ENCODE results near the gene ABTB2.

ABTB2 gene

DNA sequence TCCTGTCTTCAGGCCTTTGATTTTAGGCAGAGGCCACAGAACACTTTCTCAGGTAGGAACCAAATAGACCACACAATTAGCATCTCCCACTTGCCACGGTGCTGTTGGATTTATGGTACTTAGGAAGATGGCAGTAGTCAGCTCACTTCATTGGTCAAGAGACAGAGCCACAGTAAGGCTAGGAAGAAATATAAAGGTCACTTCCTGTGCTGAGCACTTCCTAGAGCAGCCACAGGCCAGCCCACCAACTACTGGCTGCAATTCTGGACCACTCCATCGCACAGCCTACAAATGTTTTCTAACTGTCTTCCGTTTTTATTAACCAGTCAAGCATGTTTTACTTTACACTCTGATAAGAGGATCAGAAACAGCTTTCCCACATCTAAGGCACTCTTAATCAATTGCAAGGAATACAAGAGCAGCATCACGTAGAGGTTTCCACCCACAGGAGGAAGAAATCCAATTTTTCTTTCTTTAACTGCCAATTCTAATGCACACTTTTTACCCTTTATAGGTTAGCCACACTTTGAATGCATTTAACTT lies 54.7 kb downstream of the ABTB2 start:
- no peak overlapping the region for H3K4me3 Mint-ChIP-seq
- H3K4me1 Mint-ChIP-seq: peaks cover 20% of the 10 kb centered on the region
- H3K36me3 Mint-ChIP-seq: no peaks in the 10 kb centered on the region
- H3K9me3 Mint-ChIP-seq: no peaks in the 10 kb centered on the region
- no peaks in the 10 kb centered on the region for H3K27me3 Mint-ChIP-seq
- no peak for ATAC-seq
- no peak overlapping the region for H3K27ac Mint-ChIP-seq

DNA sequence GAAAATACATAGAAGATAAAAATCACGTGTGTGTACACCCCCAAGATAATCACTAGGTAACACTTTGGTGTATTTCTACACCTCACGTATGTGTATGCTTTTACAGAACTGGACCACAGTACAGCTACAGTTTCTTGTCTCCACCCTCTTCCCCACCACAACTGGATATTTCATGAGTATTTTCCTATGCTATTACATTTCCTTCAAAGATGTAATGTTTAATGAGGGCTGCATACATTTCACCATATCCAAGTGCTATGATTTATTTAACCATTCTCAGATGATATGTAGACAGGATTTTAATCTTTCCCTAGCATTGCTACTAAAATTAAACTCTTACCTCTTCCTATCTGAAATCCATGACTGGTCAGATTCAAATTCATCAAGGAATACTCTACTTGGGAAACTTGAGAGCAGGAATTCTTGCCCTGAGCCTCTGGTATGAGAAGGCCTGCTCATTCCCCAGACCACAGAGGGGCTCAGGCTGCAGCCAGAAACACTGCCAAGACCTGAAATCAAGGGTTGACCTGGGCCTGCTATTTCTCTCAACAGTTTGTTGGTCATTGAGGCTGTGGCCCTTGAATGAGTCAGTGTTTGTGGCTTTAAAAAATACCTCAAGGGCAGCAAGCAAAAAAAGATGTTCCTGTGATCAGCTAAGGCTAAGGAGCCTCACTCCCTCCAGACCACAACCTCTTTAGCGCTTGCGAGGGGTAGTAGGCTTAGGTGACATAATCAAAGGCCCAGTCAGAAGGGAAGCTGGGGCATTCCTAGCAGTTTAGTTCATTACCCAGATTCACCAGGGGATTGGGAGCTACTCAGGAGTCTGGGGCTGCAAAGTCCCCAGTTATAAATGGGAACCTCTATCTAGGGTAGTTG lies 55.5 kb downstream of the ABTB2 start:
- H3K27me3 Mint-ChIP-seq: no peaks in the 10 kb centered on the region
- H3K27ac Mint-ChIP-seq: no peak overlapping the region
- peaks cover 20% of the 10 kb centered on the region for H3K4me1 Mint-ChIP-seq
- H3K36me3 Mint-ChIP-seq: no peaks in the 10 kb centered on the region
- H3K4me3 Mint-ChIP-seq: no peak overlapping the region
- peak; percentile 67 for ATAC-seq
- H3K9me3 Mint-ChIP-seq: no peaks in the 10 kb centered on the region

DNA sequence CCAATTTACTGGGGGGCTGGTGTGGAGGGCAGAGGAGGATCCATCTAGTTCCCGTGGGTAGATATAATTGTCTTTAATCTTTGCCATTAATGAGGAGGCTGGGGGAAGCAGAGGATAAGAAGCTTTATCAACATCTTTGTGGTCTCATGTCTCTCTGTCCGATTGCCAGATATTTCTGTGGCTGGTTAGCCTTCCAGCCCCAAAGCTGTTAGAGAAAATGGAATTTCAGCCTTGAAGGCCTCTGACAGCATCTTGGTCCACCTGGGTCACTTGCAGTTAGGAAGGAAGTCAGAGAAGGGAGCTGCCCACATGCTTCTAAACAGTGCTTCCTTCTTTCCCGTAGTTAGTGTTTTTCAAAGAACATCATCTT lies 56.9 kb downstream of the ABTB2 start:
- ATAC-seq: no peak
- Mint-ChIP-seq H3K36me3 (no peaks in the 10 kb centered on the region), H3K4me3 (peak overlapping the region; percentile 18), H3K4me1 (peaks cover 20% of the 10 kb centered on the region), H3K27ac (no peak overlapping the region), H3K27me3 (no peaks in the 10 kb centered on the region), H3K9me3 (no peaks in the 10 kb centered on the region)

DNA sequence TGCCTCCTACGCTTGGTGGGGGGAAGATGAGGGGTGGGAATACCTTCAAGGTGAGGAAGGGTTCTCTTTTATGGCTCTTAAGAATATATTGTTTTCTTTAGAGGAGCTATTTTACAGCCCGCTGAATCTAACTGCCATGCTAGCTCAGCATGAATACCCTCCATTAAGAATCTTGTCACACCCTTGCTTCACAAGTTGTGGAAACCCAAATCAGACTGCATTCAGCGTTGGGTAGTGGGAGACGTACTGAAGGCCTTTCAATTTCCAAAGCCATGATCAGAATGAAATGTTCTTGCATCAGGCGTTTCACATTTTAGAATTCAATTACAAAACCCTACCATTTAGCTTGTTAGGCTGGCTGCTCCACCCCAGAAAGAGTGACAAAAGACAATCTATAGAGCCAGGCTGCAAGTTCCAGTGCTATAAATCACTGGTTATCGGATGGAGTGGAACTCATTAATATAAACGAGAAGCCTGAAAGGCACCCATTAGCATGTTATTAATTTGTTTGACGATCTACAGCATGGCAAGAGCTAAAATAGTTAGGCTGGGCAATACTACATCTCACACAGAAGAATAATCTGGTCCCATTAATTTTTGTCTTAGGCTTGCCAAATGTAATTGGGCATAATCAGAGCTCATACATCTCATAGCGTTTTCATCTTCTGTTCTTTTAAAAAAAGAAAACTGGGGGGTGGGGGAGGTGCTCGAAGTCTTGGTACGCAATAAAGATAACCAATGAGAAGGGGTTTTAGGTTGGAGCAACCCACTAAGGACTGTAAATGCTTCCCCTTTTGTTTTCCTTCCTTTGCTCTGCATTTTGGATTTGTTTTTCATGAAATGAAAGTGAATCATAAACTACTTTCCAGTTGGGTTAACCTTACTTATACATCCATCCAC lies 57.5 kb downstream of the ABTB2 start:
- Mint-ChIP-seq H3K4me1 (peaks cover 20% of the 10 kb centered on the region), H3K27me3 (no peaks in the 10 kb centered on the region), H3K9me3 (no peaks in the 10 kb centered on the region), H3K36me3 (peaks cover 2% of the 10 kb centered on the region), H3K27ac (no peak overlapping the region), H3K4me3 (peak overlapping the region; percentile 18)
- no peak for ATAC-seq

DNA sequence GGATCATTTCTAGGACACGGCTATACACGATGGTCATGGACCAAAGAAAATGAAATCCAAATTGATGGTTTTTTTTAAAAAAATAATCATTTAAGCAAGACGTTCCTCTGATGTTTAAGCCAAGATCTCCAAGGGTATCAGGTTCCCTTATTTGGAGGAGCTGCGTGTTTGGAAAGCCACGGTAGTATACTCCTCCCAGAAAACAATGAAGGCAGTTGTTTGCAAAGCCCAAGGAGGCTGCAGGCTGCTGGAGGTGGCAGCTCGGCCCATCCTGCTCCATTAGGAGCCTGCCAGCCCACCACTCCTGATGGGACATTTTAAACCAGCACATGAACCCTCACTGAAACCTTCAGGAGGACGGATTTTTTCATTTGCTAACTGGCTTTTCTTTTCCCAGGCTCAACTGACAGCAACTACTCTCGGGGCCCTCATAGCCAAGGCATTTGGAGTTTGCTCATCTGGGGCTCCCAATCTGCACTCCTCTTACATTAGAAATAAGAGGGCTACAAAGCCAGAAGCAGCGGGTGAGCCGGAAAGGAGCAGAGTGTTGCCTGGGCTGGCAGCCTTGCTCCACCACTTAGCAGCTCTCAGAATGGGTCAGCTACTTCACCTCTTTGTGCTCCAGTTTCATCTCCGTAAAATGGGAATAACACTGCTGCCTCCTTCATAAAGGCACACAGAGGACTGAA lies 58.4 kb downstream of the ABTB2 start:
- no peaks in the 10 kb centered on the region for H3K27me3 Mint-ChIP-seq
- no peak for ATAC-seq
- H3K4me3 Mint-ChIP-seq: no peak overlapping the region
- H3K4me1 Mint-ChIP-seq: peaks cover 20% of the 10 kb centered on the region
- H3K9me3 Mint-ChIP-seq: no peaks in the 10 kb centered on the region
- peaks cover 6% of the 10 kb centered on the region for H3K36me3 Mint-ChIP-seq
- H3K27ac Mint-ChIP-seq: no peak overlapping the region

DNA sequence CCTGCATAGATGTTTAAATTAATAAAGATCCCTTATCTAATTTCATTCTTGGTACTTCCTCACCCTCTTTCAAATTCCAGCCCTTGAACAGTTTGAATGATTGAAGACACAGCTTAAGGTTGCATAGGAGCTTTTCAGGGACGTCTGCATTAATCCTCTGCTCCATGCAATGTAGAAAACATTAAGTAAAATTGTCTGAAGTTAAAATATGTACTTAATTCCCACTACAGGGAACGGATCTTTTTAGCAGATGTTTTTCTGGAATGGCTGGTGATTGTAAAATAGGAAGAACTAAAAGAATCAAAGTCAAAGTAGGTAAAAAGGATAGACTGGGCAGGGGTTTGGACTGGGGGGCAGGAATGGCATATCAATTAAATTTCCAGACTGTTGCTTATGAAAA lies 58.9 kb downstream of the ABTB2 start:
- H3K27ac Mint-ChIP-seq: no peak overlapping the region
- H3K4me3 Mint-ChIP-seq: no peak overlapping the region

DNA sequence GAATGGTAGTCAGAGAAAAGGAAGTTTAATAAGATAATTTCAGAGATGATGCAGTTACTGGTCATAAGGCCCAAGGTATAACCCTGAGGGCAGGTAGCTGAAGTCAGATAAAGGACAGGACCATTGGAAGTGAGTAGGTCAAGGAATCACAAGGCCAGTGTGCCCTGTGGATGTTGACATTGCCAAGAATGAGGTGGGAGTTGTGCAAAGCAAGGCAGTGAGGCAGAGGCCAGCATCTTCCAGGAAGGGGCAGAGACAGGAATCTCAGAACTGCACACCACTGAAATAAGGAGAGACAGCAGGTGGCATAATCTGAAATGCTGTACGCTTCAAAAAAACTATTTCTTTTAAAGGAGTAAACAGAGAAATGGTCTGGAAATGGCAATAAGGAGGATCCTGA lies 61.4 kb downstream of the ABTB2 start:
- no peak overlapping the region for H3K27ac Mint-ChIP-seq
- peaks cover 14% of the 10 kb centered on the region for H3K4me1 Mint-ChIP-seq
- no peak overlapping the region for H3K4me3 Mint-ChIP-seq
- H3K9me3 Mint-ChIP-seq: no peaks in the 10 kb centered on the region
- peaks cover 6% of the 10 kb centered on the region for H3K36me3 Mint-ChIP-seq
- no peak for ATAC-seq
- H3K27me3 Mint-ChIP-seq: no peaks in the 10 kb centered on the region

More for the DNA sequence above, 58.9 kb downstream of the ABTB2 start:
- no peak for ATAC-seq
- Mint-ChIP-seq H3K36me3 (peaks cover 6% of the 10 kb centered on the region), H3K27me3 (no peaks in the 10 kb centered on the region), H3K9me3 (no peaks in the 10 kb centered on the region), H3K4me1 (peaks cover 20% of the 10 kb centered on the region)

DNA sequence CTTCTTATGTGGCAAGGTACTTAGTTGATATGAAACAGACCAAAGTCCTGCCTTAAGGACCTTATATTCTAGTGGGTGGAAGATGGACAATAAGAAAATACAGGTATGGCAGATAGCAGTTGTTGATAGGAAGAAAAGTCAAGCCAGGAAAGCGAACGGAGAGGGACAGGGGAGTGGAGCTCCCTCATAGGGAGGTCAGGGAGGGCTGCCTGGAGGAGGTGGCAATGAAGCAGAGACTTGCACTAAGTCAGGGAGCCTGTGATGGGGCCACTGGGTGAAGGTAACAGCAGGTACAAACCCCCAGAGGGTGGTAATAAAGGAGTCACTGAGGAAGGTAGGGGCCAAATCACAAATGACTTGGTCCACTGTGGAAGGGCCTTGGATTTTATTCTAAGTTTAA lies 65.3 kb downstream of the ABTB2 start:
- H3K4me1 Mint-ChIP-seq: peaks cover 7% of the 10 kb centered on the region
- no peak for ATAC-seq

DNA sequence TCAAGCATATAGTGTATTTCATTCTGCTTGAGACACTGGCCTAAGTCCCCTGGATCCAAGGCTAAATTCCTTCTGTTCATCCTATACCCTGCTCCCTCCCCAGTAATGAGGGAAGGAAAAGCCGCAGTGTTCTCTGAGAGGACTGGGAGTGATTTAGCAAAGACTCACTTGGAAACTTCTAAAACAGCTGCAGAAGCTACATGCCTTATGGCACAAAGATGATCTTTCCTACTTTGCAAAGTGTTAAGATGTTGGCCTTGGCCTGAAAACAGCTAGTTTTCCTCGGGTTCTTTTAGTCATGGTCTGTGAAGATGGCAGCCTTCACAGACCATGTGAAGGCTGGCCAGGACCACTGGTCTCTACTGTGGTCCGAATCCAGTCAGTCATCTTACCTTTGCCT lies 65.7 kb downstream of the ABTB2 start:
- Mint-ChIP-seq H3K27ac (no peak overlapping the region), H3K9me3 (no peaks in the 10 kb centered on the region), H3K4me3 (no peak overlapping the region), H3K4me1 (peaks cover 7% of the 10 kb centered on the region), H3K36me3 (peaks cover 6% of the 10 kb centered on the region), H3K27me3 (no peaks in the 10 kb centered on the region)
- no peak for ATAC-seq

More for the DNA sequence above, 65.3 kb downstream of the ABTB2 start:
- no peak overlapping the region for H3K27ac Mint-ChIP-seq
- H3K9me3 Mint-ChIP-seq: no peaks in the 10 kb centered on the region
- no peak overlapping the region for H3K4me3 Mint-ChIP-seq
- no peaks in the 10 kb centered on the region for H3K27me3 Mint-ChIP-seq
- H3K36me3 Mint-ChIP-seq: peaks cover 6% of the 10 kb centered on the region

DNA sequence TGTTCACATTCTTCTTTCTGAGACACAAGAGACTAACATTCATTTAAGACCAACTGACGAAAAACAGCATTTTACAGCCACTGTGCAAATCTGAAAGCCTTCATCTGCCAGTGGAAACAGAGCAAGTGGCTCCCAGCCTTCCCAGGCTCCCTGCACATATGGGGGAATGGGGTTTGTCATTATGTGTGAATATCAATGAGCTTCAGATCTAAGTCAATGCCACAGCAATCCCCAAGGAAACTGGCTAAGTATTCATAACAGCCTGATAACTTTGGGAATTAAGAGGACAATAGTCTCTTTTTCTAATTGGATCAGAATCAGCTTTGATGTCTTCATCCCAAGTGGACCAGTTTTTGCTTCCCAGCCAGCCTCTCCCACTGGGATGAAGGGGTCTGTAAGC lies 66.9 kb downstream of the ABTB2 start:
- H3K27me3 Mint-ChIP-seq: no peaks in the 10 kb centered on the region
- H3K9me3 Mint-ChIP-seq: no peaks in the 10 kb centered on the region
- ATAC-seq: no peak
- peaks cover 6% of the 10 kb centered on the region for H3K36me3 Mint-ChIP-seq
- H3K27ac Mint-ChIP-seq: no peak overlapping the region
- H3K4me1 Mint-ChIP-seq: peaks cover 7% of the 10 kb centered on the region
- no peak overlapping the region for H3K4me3 Mint-ChIP-seq

DNA sequence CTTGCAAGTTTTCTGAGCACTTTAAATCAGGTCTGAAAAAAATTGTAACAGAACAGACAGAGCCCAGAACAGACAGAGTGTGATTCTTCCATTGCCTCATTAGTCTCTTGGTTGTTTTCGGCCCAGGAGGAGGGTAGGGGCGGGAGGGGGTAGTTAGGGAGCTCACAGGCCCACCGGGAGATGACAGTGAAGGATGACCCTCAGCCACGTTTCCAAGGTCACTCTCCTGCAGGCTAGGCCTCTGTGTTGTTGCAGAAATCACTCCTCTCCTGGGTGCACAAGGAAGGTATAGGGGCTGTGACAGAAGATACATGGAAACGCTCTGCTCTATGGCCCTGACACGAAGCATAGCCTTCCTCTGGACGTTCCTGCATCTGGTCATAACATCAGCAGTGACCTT lies 69.3 kb downstream of the ABTB2 start:
- peaks cover 6% of the 10 kb centered on the region for H3K36me3 Mint-ChIP-seq
- H3K9me3 Mint-ChIP-seq: no peaks in the 10 kb centered on the region
- no peak overlapping the region for H3K27ac Mint-ChIP-seq
- H3K27me3 Mint-ChIP-seq: no peaks in the 10 kb centered on the region
- no peak for ATAC-seq
- no peak overlapping the region for H3K4me3 Mint-ChIP-seq
- H3K4me1 Mint-ChIP-seq: peaks cover 7% of the 10 kb centered on the region

DNA sequence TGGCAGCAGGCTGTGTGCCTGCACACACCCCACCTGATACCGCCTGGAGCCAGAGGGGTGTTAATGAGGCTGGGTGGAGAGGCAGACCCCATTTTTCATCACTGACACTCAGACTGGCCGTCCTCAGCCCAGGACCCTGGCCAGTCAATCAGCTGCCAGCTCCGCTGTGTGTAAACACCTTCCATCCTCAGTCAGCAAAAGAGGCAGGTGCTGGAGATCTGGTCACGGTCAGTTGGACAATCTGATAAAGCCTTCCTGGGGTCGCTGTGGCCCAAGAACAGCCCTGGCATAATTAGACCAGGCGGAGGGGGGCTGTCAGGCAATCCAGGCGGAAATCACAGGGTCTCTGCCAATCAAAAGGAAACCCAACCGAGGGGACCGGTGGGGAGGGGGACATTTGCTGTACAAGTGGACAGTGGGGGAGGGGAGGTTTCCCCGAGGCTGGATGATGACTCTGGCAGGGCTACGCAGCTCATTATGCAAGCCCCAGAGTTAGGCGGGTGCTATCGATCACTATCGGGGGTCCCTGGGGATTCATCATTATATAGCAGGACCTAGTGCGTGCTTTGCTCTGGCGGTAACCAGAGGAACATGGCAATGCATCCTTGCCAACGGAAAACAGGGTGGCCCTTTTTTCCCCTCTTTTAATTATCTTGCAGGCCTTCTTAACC lies 72.9 kb downstream of the ABTB2 start:
- Mint-ChIP-seq H3K36me3 (peaks cover 6% of the 10 kb centered on the region), H3K4me1 (no peaks in the 10 kb centered on the region), H3K4me3 (no peak overlapping the region), H3K27ac (no peak overlapping the region), H3K27me3 (no peaks in the 10 kb centered on the region), H3K9me3 (no peaks in the 10 kb centered on the region)
- ATAC-seq: no peak

DNA sequence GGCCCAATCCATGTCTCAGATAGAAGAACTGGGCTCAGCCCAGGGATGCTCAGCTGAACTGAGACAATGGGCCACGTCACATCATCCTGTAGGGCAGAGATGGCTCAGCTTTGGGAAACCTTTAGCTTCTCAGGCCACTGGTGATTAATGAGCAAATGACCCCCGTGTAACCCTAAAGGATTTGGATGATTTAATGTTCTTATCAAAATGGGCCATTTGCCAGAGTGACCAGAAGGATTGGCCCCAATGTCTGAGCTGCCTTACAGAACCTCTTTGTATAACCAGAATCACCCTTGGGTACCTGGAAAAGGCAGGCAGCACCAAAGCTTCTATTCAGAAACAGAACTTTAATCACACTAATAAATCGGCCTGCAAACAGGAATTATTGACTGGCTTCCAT lies 73.7 kb downstream of the ABTB2 start:
- H3K27ac Mint-ChIP-seq: no peak overlapping the region
- H3K27me3 Mint-ChIP-seq: no peaks in the 10 kb centered on the region
- H3K4me1 Mint-ChIP-seq: no peaks in the 10 kb centered on the region
- H3K36me3 Mint-ChIP-seq: peaks cover 6% of the 10 kb centered on the region
- H3K4me3 Mint-ChIP-seq: no peak overlapping the region
- H3K9me3 Mint-ChIP-seq: no peaks in the 10 kb centered on the region
- no peak for ATAC-seq

DNA sequence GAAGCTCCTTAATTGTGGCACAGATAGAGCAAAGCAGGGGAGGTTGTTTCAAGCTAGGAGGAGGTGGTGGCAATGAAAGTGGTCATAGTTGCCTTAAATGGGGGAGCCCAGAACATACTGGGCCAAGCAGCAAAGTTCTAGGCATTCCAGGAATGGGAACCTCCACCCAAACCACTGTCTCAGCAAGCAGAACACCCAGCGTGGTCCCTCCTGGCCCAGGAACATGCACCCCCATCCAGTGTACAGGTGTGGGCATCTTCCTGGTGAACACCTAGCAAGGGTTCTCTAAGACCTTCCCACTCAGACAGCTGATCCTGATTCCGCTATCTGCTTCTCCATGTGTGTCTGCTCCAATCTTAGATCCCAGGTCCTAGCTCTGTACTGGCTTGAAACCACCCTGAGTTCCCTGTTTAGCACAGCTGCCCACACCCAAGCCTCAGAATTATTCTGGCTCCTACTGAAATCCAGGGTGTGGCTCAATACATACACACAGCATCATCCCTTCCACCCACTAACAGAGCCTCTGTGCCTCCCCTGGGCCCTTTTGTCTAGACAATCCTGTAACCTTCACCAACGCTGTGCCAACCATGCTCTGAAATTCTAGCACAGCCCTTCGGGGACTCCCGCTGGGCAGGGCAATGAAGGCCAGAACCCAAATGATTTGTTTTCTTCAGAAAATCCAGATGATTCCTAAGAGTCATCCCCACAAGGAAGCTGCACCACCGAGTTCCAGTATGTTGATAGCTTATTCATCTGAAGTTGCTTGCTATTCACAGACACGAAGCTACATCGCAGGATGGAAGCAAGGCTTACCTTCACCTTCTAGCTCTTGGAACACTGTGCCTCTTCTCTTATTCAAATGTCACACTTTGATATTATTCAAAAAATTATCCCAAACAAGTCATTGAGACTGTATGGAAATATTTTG lies 76.6 kb downstream of the ABTB2 start:
- H3K4me3 Mint-ChIP-seq: no peak overlapping the region
- H3K36me3 Mint-ChIP-seq: peaks cover 6% of the 10 kb centered on the region
- H3K27ac Mint-ChIP-seq: no peak overlapping the region

More for the DNA sequence above, 76.6 kb downstream of the ABTB2 start:
- ATAC-seq: no peak
- H3K4me1 Mint-ChIP-seq: peaks cover 3% of the 10 kb centered on the region
- H3K27me3 Mint-ChIP-seq: no peaks in the 10 kb centered on the region
- H3K9me3 Mint-ChIP-seq: no peaks in the 10 kb centered on the region
